GM12865 (cell line): ENCODE results near the gene TNIK.

Experiments
- DNase-seq: peaks from one replicate; pipeline ENCODE4 v3.0.0; 2010; ENCODE audit warnings: low read depth
- H3K4me3 ChIP-seq: 2 replicates; pipeline ENCODE4 v1.5.1; 2011; ENCODE audit warnings: mild to moderate bottlenecking, low read depth, low read length, control low read depth
- CTCF ChIP-seq: IDR thresholded peaks from 2 replicates; pipeline ENCODE4 v1.5.1; 2011; ENCODE audit warnings: low read length, control low read depth, low read depth, inconsistent platforms; ENCODE audit not compliant: insufficient read depth; ENCODE audit errors: missing control alignments

The TNIK gene

GRCh38 chr3:171222995-171223394, 237.2 kb downstream of the TNIK start:
- no peak overlapping the region for H3K4me3 ChIP-seq
- DNase-seq, result no peak
- no peak for TF ChIP-seq CTCF

GRCh38 chr3:171221597-171221996, 238.6 kb downstream of the TNIK start:
- no peak for TF ChIP-seq CTCF
- no peak overlapping the region for H3K4me3 ChIP-seq
- no peak for DNase-seq

GRCh38 chr3:171221104-171221503, 239.1 kb downstream of the TNIK start:
- DNase-seq, result no peak
- TF ChIP-seq CTCF, result no peak
- H3K4me3 ChIP-seq, result no peak overlapping the region

GRCh38 chr3:171219258-171219657, 240.9 kb downstream of the TNIK start:
- no peak for TF ChIP-seq CTCF

GRCh38 chr3:171218069-171218468, 242.1 kb downstream of the TNIK start:
- DNase-seq, result no peak
- no peak for TF ChIP-seq CTCF
- no peak overlapping the region for H3K4me3 ChIP-seq

More at GRCh38 chr3:171219258-171219657, 240.9 kb downstream of the TNIK start:
- H3K4me3 ChIP-seq, result no peak overlapping the region
- DNase-seq, result no peak

- TF ChIP-seq CTCF, result no peak
Observed at GRCh38 chr3:171213907-171214306, 246.3 kb downstream of the TNIK start.

GRCh38 chr3:171213178-171213577, 247.0 kb downstream of the TNIK start:
- TF ChIP-seq CTCF, result no peak
- no peak overlapping the region for H3K4me3 ChIP-seq
- no peak for DNase-seq

More at GRCh38 chr3:171213907-171214306, 246.3 kb downstream of the TNIK start:
- H3K4me3 ChIP-seq, result no peak overlapping the region
- DNase-seq, result no peak
